ENCODE results near the gene PPP2R2D. TPM values are rescaled to one million over a fixed set of nuclear protein-coding genes. Genes with fewer than 3 reads are reported as not detected.

The PPP2R2D gene
- total RNA-seq, 4 donors from 2014 or later: 27.2 to 57.0 (median 44.1) TPM

DNA sequence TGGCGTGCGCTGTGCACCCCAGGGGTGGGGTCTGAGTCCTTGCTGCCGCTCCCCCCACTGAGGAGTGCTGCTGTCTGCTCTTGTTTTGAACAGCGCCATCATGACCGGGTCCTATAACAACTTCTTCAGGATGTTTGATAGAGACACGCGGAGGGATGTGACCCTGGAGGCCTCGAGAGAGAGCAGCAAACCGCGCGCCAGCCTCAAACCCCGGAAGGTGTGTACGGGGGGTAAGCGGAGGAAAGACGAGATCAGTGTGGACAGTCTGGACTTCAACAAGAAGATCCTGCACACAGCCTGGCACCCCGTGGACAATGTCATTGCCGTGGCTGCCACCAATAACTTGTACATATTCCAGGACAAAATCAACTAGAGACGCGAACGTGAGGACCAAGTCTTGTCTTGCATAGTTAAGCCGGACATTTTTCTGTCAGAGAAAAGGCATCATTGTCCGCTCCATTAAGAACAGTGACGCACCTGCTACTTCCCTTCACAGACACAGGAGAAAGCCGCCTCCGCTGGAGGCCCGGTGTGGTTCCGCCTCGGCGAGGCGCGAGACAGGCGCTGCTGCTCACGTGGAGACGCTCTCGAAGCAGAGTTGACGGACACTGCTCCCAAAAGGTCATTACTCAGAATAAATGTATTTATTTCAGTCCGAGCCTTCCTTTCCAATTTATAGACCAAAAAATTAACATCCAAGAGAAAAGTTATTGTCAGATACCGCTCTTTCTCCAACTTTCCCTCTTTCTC, 55.0 kb downstream of the PPP2R2D start:
- WGBS, 2 donors (ENCODE audit: low coverage in 1 of 2): 91 to 98% methylated on average over 16 to 32 of the region's 38 CpGs
- no peak overlapping the region for H3K4me3 ChIP-seq
- H3K27ac ChIP-seq: no peak overlapping the region
- no peaks in the 10 kb centered on the region for H3K27me3 ChIP-seq
- TF ChIP-seq POLR2AphosphoS5 (IDR thresholded peaks at IDR 0.05): no peak
- TF ChIP-seq EP300 (IDR thresholded peaks at IDR 0.05): no peak
- TF ChIP-seq CTCF (IDR thresholded peaks at IDR 0.05): no peak
- TF ChIP-seq POLR2A (IDR thresholded peaks at IDR 0.05): no peak
- no peaks in the 10 kb centered on the region for H3K9me3 ChIP-seq
- no peaks in the 10 kb centered on the region for H3K4me1 ChIP-seq
- peaks cover 0 to 90% of the 10 kb centered on the region in 2 donors for H3K36me3 ChIP-seq
- no peak for ATAC-seq

DNA sequence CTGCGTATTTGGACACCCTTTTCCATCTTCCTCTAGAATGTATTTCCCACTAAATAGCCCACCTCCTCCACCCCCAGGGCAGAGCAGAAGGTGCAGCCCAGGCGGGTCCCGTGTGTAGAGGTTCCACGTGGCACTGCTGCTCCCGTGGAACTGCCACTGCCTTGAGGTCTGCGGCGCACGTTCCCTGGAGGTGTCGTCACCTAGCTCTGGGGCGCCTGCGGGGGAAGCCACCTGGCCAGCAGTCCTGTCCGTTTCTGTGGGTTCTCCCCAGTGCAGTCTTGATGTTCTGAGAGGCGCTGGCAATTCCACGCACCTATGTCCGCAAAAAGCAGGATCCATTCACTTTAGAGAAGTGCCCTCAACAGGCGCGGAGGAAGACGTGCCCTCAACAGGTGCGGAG, 59.0 kb downstream of the PPP2R2D start:
- ATAC-seq: no peak
- WGBS, 2 donors (ENCODE audit: low coverage in 1 of 2): 85 to 96% methylated on average over 4 to 7 of the region's 19 CpGs
- peaks cover 0 to 65% of the 10 kb centered on the region in 2 donors for H3K36me3 ChIP-seq
- H3K9me3 ChIP-seq: no peaks in the 10 kb centered on the region
- no peaks in the 10 kb centered on the region for H3K27me3 ChIP-seq
- no peaks in the 10 kb centered on the region for H3K4me1 ChIP-seq
- TF ChIP-seq POLR2AphosphoS5 (IDR thresholded peaks at IDR 0.05): no peak
- no peak for TF ChIP-seq POLR2A (IDR thresholded peaks at IDR 0.05)
- TF ChIP-seq CTCF (IDR thresholded peaks at IDR 0.05): no peak
- no peak for TF ChIP-seq EP300 (IDR thresholded peaks at IDR 0.05)
- no peak overlapping the region for H3K27ac ChIP-seq
- no peak overlapping the region for H3K4me3 ChIP-seq

- Histone ChIP-seq H3K9me3 (no peaks in the 10 kb centered on the region), H3K4me3 (no peak overlapping the region), H3K36me3 (peaks cover 0 to 65% of the 10 kb centered on the region in 2 donors), H3K27me3 (no peaks in the 10 kb centered on the region), H3K27ac (no peak overlapping the region), H3K4me1 (no peaks in the 10 kb centered on the region)
- TF ChIP-seq POLR2AphosphoS5 (IDR thresholded peaks at IDR 0.05) (no peak), POLR2A (IDR thresholded peaks at IDR 0.05) (no peak), CTCF (IDR thresholded peaks at IDR 0.05) (no peak), EP300 (IDR thresholded peaks at IDR 0.05) (no peak)
- no peak for ATAC-seq
- WGBS, 2 donors (ENCODE audit: low coverage in 1 of 2): no CpG with 5 or more reads among the region's 18 CpGs
Measured at GRCh38 chr10:131960631-131961046, 59.8 kb downstream of the PPP2R2D start.

DNA sequence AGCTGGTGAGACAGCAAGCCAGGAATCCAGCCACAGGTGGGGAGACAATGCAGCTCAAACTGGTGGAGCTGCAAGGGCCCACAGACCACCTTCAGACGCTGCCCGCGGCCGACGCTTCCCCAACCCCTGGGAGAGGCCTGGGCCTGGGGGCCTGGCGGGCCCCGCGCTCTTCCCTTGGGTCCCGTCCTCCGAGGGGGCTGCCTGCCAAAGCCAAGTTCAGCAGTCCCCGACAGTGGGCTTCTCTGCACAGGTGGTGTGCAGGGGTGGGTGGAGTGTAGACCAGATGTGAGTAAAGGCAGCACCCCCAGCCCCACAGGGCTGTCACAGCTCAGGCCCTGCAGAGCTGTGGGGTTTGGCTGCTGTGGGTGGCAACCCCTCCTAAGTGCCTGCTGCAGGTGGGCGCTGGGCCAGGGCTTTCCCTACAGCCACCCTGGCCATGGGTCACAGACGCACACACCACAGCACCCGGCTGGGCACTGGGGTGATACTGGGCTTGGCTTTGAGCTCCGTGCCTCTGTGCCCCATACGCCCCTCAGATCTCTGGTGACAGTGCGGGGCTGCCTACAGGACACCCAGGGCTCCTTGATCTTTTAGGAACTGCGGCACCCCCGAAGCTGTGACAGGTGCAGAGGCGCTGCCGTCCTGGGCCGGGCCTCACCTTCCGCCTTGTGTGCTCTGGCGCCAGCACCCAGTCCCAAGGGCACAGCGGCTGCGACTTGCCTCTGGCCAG, 60.4 kb downstream of the PPP2R2D start:
- no peak for ATAC-seq
- WGBS, 2 donors (ENCODE audit: low coverage in 1 of 2): 96% methylated on average over 4 of the region's 26 CpGs; no CpG with 5 or more reads in 1 of the 2 donors
- H3K27ac ChIP-seq: no peak overlapping the region
- H3K27me3 ChIP-seq: no peaks in the 10 kb centered on the region
- peaks cover 0 to 65% of the 10 kb centered on the region in 2 donors for H3K36me3 ChIP-seq
- H3K4me3 ChIP-seq: no peak overlapping the region
- no peaks in the 10 kb centered on the region for H3K4me1 ChIP-seq
- no peaks in the 10 kb centered on the region for H3K9me3 ChIP-seq
- TF ChIP-seq EP300 (IDR thresholded peaks at IDR 0.05) (no peak), POLR2AphosphoS5 (IDR thresholded peaks at IDR 0.05) (no peak), POLR2A (IDR thresholded peaks at IDR 0.05) (no peak), CTCF (IDR thresholded peaks at IDR 0.05) (no peak)
